Endothelial cell of umbilical vein (primary cell): ENCODE measurements around the gene STMN3. TPM values are rescaled to one million over a fixed set of nuclear protein-coding genes. Genes with fewer than 3 reads are reported as not detected.

Source experiments
- BruUV-seq: library from RNA; stranded (reverse); fragments of 400-500 nt; replicated peaks from 2 replicates; lab custom pipeline; 2021; lab: Mats Ljungman, UMichigan
- CTCF ChIA-PET: fragments of 300-600, 350-600 bp; sonication (Branson Sonifier 250); formaldehyde crosslinking; loops from one replicate; lab custom pipeline; 2021; ENCODE audit warnings: antibody characterized with exemption, inconsistent platforms; lab: Charles Lee
- POLR2A ChIA-PET: fragments of 300-600, 350-600 bp; sonication (Branson Sonifier 250); formaldehyde crosslinking; loops from one replicate; lab custom pipeline; 2021; ENCODE audit warnings: antibody characterized with exemption, inconsistent platforms; lab: Charles Lee
- DNase-seq: peaks from one replicate; pipeline ENCODE4 v3.0.0-alpha.2; 2011; ENCODE audit warnings: low read depth, low spot score
- FAIRE-seq: peaks from 2 replicates; lab custom pipeline; 2011; peaks lifted over from hg19 to GRCh38; lab: Jason Lieb, UNC
- H2AFZ ChIP-seq: 2 replicates; pipeline ENCODE4 v1.6.0; 2012; ENCODE audit warnings: low read depth, low read length, control low read depth, inconsistent platforms
- H3K27ac ChIP-seq: 2 replicates; pipeline ENCODE4 v1.5.1; 2011; ENCODE audit warnings: low read depth, mild to moderate bottlenecking, control low read depth, low read length, moderate library complexity; ENCODE audit not compliant: insufficient read depth
- H3K27me3 ChIP-seq, 2 experiments: 2 replicates each; pipeline versions ENCODE4 v1.6.0 to v1.6.1; 2011; ENCODE audit warnings: low read length in 2 of 2, mixed read lengths in 1 of 2; ENCODE audit not compliant: control insufficient read depth in 2 of 2, insufficient read depth in 2 of 2
- H3K36me3 ChIP-seq, 2 experiments: 2 replicates in 1 of 2; 3 replicates in 1 of 2; pipeline ENCODE4 v1.5.1; 2011; ENCODE audit warnings: low read length in 2 of 2, mild to moderate bottlenecking in 1 of 2, moderate library complexity in 1 of 2; ENCODE audit not compliant: control insufficient read depth in 2 of 2, insufficient read depth in 2 of 2; ENCODE audit errors: extremely low read depth in 1 of 2
- H3K4me1 ChIP-seq: 3 replicates; pipeline ENCODE4 v1.5.1; 2011; ENCODE audit warnings: mild to moderate bottlenecking, low read length; ENCODE audit not compliant: control insufficient read depth, insufficient read depth; ENCODE audit errors: extremely low read depth
- H3K4me2 ChIP-seq: 2 replicates; pipeline ENCODE4 v1.6.1; 2011; ENCODE audit warnings: low read length, control low read depth, mixed read lengths; ENCODE audit not compliant: insufficient read depth
- H3K4me3 ChIP-seq, 3 experiments: fragments of 200-600 bp in 1 of 3; sonication (generic), shearing (Covaris generic) in 1 of 3; replicated peaks in 1 of 3; 2 replicates each; pipeline ENCODE4 v1.5.1; 2011 to 2016; ENCODE audit warnings: control low read depth in 3 of 3, low read length in 3 of 3, mild to moderate bottlenecking in 2 of 3, inconsistent platforms in 1 of 3, low read depth in 1 of 3, moderate library complexity in 1 of 3; ENCODE audit not compliant: insufficient read depth in 1 of 3
- H3K79me2 ChIP-seq: 2 replicates; pipeline ENCODE4 v1.6.0; 2012; ENCODE audit warnings: low read length, inconsistent platforms; ENCODE audit not compliant: control insufficient read depth, insufficient read depth
- H3K9ac ChIP-seq: replicated peaks from 2 replicates; pipeline ENCODE3; 2011; ENCODE audit warnings: low read length, control low read depth; ENCODE audit not compliant: insufficient read depth; ENCODE audit errors: extremely low read depth
- H3K9me1 ChIP-seq: replicated peaks from 3 replicates; pipeline ENCODE4 v1.6.0; 2011; ENCODE audit warnings: mild to moderate bottlenecking, low read length; ENCODE audit not compliant: control insufficient read depth, insufficient read depth; ENCODE audit errors: extremely low read depth
- H3K9me3 ChIP-seq: replicated peaks from 2 replicates; pipeline ENCODE4 v1.5.1; 2012; ENCODE audit warnings: low read length, inconsistent platforms; ENCODE audit not compliant: control insufficient read depth, insufficient read depth
- H4K20me1 ChIP-seq: replicated peaks from 2 replicates; pipeline ENCODE3; 2011; ENCODE audit warnings: mild to moderate bottlenecking, low read length; ENCODE audit not compliant: control insufficient read depth, insufficient read depth; ENCODE audit errors: extremely low read depth
- EZH2 ChIP-seq: IDR thresholded peaks from 2 replicates; pipeline ENCODE4 v1.6.1; 2012; ENCODE audit warnings: borderline replicate concordance, low read depth, mild to moderate bottlenecking, moderate library complexity, low read length, inconsistent platforms; ENCODE audit not compliant: severe bottlenecking
- FOS ChIP-seq: IDR thresholded peaks from 2 replicates; pipeline ENCODE4 v1.6.1; 2011; ENCODE audit warnings: mild to moderate bottlenecking, low read length, moderate library complexity, borderline replicate concordance; ENCODE audit not compliant: insufficient read depth
- GATA2 ChIP-seq: IDR thresholded peaks from 2 replicates; pipeline ENCODE4 v1.7.0; 2011; ENCODE audit warnings: low read depth, mild to moderate bottlenecking, moderate library complexity, mixed read lengths, low read length; ENCODE audit not compliant: insufficient read length, insufficient read depth
- JUN ChIP-seq: IDR thresholded peaks from 2 replicates; pipeline ENCODE4 v1.6.1; 2011; ENCODE audit warnings: borderline replicate concordance, low read depth; ENCODE audit not compliant: insufficient read length, insufficient read depth
- MYC ChIP-seq: IDR thresholded peaks from one replicate; pipeline ENCODE4 v1.6.1; 2011; ENCODE audit warnings: mild to moderate bottlenecking, low read depth, low read length
- POLR2A ChIP-seq: IDR thresholded peaks from 2 replicates; pipeline ENCODE4 v1.6.1; 2012; ENCODE audit warnings: low read depth, mild to moderate bottlenecking, control low read depth, low read length
- POLR2AphosphoS5 ChIP-seq: IDR thresholded peaks from 2 replicates; pipeline ENCODE4 v1.6.1; 2012; ENCODE audit warnings: low read depth, mild to moderate bottlenecking, control low read depth, low read length, moderate library complexity; ENCODE audit not compliant: insufficient read depth
- dilution Hi-C: fragments of 300-500 bp; cut with MboI; formaldehyde crosslinking; loops from one replicate; pipeline ENCODE4 v1.15.0; 2019; ENCODE audit warnings: low sequenced_read_pairs; ENCODE audit not compliant: extremely low pct_ligation_motif_present
- intact Hi-C: fragments of 100-400 bp; cut with micrococcal nuclease; formaldehyde crosslinking; loops from one replicate; pipeline ENCODE4 v1.10.0; 2022
- polyA plus RNA-seq, 4 experiments: library from polyadenylated mRNA; depleted of rRNA in 3 of 4; stranded (reverse) in 3 of 4; unstranded in 1 of 4; fragments of >200 nt; gene quantifications; 2 replicates each; pipeline versions ENCODE4 v1.2.1 to v1.2.3, GENCODE V29; 2011 to 2012; ENCODE audit warnings: missing spikeins in 1 of 4
- total RNA-seq: library from RNA; stranded (reverse); gene quantifications from 2 replicates; pipeline ENCODE4 v1.2.3, GENCODE V29; 2021
- TF ChIP-seq, protein P1 (sequence below), 2 donors: IDR thresholded peaks; 1 replicate in 1 of 2; 2 replicates in 1 of 2; pipeline ENCODE4 v1.5.1; 2011; ENCODE audit warnings: low read length in 2 of 2, mild to moderate bottlenecking in 2 of 2, moderate library complexity in 2 of 2, control low read depth in 1 of 2, inconsistent platforms in 1 of 2, low read depth in 1 of 2; ENCODE audit not compliant: insufficient read depth in 1 of 2; ENCODE audit errors: extremely low read depth in 1 of 2
- TF ChIP-seq, protein P2 (sequence below): IDR thresholded peaks from 2 replicates; pipeline ENCODE4 v1.6.1; 2011; ENCODE audit not compliant: insufficient read depth, insufficient read length

The STMN3 gene
- total and polyA plus RNA-seq, 2 donors (not counting 3 experiments of a cell fraction or from before 2014, with no cell fraction given), result 1.7 to 4.7 TPM

DNA sequence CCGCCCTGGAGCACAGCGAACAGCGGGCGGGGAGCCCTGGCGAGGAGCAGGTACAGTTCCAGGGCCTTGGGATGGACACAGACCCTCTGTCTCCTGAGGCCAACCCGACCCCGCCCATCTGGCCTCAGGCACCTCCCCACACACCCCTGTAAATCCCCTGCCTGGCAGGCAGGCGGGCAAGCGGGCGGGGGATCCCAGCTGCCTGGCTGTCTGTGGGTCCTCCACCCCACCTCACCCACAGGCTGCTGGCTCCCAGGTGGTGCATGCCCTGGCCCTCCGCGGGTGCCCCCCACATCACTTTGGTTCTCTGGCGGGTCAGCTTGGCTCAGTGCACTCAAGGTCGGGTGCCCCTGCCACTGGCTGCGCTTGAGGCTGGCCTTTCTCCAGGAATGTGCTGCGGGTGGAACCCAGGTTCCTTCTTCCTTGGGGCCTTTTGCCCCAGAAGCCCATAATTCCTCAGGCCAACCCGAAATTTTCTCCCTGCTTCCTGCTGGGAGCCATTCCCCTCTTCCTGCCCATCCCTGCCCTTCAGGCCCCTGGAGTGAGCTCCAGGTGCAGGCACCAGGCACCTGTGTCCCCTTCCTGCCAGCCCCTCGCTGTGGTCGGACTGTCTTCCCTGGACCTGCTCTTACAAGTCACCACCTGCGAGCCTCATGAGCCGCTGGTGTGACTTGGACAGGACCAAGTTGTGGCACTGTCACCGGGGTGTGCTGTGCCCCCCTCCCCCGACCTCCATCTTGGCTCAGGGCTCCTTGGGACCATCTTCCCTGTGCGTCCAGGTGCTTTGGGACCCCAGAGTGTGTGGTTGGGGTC, 37.9 kb upstream of the STMN3 start:
- no peaks in the 10 kb centered on the region for H4K20me1 ChIP-seq
- H3K9ac ChIP-seq, result no peak overlapping the region
- intact Hi-C loops, result no loop called here
- no peak for DNase-seq
- TF ChIP-seq POLR2AphosphoS5, result no peak
- H3K27me3 ChIP-seq, result no peaks in the 10 kb centered on the region
- FAIRE-seq, result no peak
- no peak overlapping the region for H3K4me2 ChIP-seq
- H3K4me3 ChIP-seq, result no peak overlapping the region
- no peaks in the 10 kb centered on the region for H3K9me1 ChIP-seq
- peaks cover 28% of the 10 kb centered on the region for H3K4me1 ChIP-seq
- no TSS peak for BruUV-seq
- no peaks in the 10 kb centered on the region for H3K9me3 ChIP-seq
- dilution Hi-C loops, result no loop called here
- no peak overlapping the region for H2AFZ ChIP-seq
- no peak overlapping the region for H3K27ac ChIP-seq
- ChIA-PET POLR2A (no interaction called here), CTCF (interaction anchor here (1.5 kb wide), 1 partner anchor 9 kb away, joined by 4 read pairs; no protein-coding TSS in a partner anchor)
- H3K79me2 ChIP-seq, result no peaks in the 10 kb centered on the region
- no peaks in the 10 kb centered on the region for H3K36me3 ChIP-seq

DNA sequence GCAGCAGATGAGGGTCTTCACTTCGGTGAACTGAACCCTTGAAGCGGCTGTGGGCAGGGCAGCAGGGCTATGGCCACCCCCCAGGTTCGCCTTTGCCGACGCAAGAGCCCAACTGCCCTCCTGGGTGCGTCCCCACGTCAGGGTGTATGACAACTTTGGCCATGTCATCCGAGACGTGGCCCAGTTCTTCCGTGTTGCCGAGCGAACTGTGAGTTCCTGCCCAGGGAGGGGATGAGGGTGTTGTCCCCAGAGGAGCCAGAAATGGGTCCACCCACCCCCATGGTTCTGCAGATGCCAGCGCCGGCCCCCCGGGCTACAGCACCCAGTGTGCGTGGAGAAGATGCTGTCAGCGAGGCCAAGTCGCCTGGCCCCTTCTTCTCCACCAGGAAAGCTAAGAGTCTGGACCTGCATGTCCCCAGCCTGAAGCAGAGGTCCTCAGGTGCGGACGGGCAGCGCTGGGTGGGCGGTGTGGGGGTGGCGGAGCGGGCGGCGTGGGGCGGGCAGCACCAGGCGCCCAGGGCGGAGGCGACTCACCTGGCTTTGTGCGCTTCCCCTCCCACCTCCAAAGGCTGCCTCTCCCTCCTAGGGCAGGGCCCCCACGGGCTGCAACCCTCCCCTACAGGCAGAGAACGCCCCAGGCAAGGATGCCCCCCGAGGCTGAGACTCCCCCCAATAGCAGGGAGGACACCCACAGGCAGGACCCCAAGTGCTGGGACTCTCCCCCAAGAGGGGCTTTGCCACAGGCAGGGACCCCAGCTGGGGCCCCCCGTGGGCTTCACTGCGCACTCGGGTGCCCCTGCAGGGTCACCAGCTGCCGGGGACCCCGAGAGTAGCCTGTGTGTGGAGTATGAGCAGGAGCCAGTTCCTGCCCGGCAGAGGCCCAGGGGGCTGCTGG, 37.0 kb upstream of the STMN3 start:
- Histone ChIP-seq H3K36me3 (no peaks in the 10 kb centered on the region), H3K27ac (no peak overlapping the region), H2AFZ (no peak overlapping the region), H3K4me1 (peaks cover 31% of the 10 kb centered on the region), H3K79me2 (peaks cover 4% of the 10 kb centered on the region), H3K4me3 (no peak overlapping the region), H3K9me1 (no peaks in the 10 kb centered on the region), H3K27me3 (no peaks in the 10 kb centered on the region), H3K4me2 (no peak overlapping the region), H4K20me1 (no peaks in the 10 kb centered on the region), H3K9me3 (no peaks in the 10 kb centered on the region), H3K9ac (no peak overlapping the region)
- DNase-seq (no peak), FAIRE-seq (no peak)
- CTCF ChIA-PET, result no interaction called here
- dilution Hi-C loops, result no loop called here
- TF ChIP-seq POLR2AphosphoS5 (no peak), POLR2A (no peak), FOS (no peak), GATA2 (no peak), MYC (no peak), JUN (no peak), EZH2 (no peak)
- TF ChIP-seq, protein P1, sequence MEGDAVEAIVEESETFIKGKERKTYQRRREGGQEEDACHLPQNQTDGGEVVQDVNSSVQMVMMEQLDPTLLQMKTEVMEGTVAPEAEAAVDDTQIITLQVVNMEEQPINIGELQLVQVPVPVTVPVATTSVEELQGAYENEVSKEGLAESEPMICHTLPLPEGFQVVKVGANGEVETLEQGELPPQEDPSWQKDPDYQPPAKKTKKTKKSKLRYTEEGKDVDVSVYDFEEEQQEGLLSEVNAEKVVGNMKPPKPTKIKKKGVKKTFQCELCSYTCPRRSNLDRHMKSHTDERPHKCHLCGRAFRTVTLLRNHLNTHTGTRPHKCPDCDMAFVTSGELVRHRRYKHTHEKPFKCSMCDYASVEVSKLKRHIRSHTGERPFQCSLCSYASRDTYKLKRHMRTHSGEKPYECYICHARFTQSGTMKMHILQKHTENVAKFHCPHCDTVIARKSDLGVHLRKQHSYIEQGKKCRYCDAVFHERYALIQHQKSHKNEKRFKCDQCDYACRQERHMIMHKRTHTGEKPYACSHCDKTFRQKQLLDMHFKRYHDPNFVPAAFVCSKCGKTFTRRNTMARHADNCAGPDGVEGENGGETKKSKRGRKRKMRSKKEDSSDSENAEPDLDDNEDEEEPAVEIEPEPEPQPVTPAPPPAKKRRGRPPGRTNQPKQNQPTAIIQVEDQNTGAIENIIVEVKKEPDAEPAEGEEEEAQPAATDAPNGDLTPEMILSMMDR (IDR thresholded peaks at IDR 0.05; ENCODE audit: extremely low read depth in 1 of 2, insufficient read depth in 1 of 2, low read depth in 1 of 2, low read length in 2 of 2), result no peak
- TF ChIP-seq, protein P2, sequence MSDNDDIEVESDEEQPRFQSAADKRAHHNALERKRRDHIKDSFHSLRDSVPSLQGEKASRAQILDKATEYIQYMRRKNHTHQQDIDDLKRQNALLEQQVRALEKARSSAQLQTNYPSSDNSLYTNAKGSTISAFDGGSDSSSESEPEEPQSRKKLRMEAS, result no peak
- BruUV-seq, result no TSS peak
- intact Hi-C loops, result no loop called here
- POLR2A ChIA-PET, result interaction anchor here (0.6 kb wide), 1 partner anchor 12 kb away, joined by 3 read pairs; no protein-coding TSS in a partner anchor
